ENCODE measurements around the gene MCTS1.
"Not testable (repeated sequence)": the region's sequence is repeated elsewhere in the genome, so short reads cannot be mapped to it uniquely, and the experiment has no call there.

Gene MCTS1
- 15.3 to 26.7 reads per million in 2 donors for total RNA-seq

- DNase-seq, result peak; percentile 46 to 97 (median 71)
These were observed at the start of gene MCTS1 for GRCh38 chrX:120603707-120604360. MCTS1 (plus strand) TSS chrX:120604101; CDS start chrX:120604237, 136 bp downstream.

- no peak for DNase-seq
These were observed 47.6 kb upstream of the MCTS1 start for GRCh38 chrX:120556251-120556650.

GRCh38 chrX:120559804-120560203 lies 44.1 kb upstream of the MCTS1 start:
- DNase-seq, result peak in 1 of 5 experiments; percentile 43

- peak in 2 of 5 experiments; percentile 4 to 69 for DNase-seq
These were observed 43.5 kb upstream of the MCTS1 start for GRCh38 chrX:120560405-120560841.

- peak; percentile 74 to 97 (median 87) for DNase-seq
These were observed 42.9 kb upstream of the MCTS1 start, which contains the start of gene CUL4B for GRCh38 chrX:120560842-120561633. CUL4B (minus strand) TSS chrX:120560962; CDS start chrX:120560638, 324 bp downstream.

GRCh38 chrX:120561634-120562568 lies 42.0 kb upstream of the MCTS1 start:
- DNase-seq, result no peak

GRCh38 chrX:120562569-120562926 lies 41.4 kb upstream of the MCTS1 start:
- no peak for DNase-seq

GRCh38 chrX:120564925-120565324 lies 39.0 kb upstream of the MCTS1 start:
- DNase-seq, result no peak

- no peak for DNase-seq
These were observed 37.1 kb upstream of the MCTS1 start for GRCh38 chrX:120566817-120567216.

- no peak for DNase-seq
These were observed 35.9 kb upstream of the MCTS1 start for GRCh38 chrX:120568035-120568434.

- DNase-seq, result no peak
These were observed 35.3 kb upstream of the MCTS1 start for GRCh38 chrX:120568609-120569008.

- DNase-seq, result no peak
These were observed 33.8 kb upstream of the MCTS1 start for GRCh38 chrX:120570011-120570600.

- DNase-seq, result not testable (repeated sequence)
These were observed 30.1 kb upstream of the MCTS1 start for GRCh38 chrX:120573806-120574205.

GRCh38 chrX:120575379-120576114 lies 28.4 kb upstream of the MCTS1 start:
- DNase-seq, result no peak

- DNase-seq, result no peak
These were observed 18.2 kb upstream of the MCTS1 start for GRCh38 chrX:120585702-120586101.

GRCh38 chrX:120604361-120604782 lies 471 bp downstream of the MCTS1 start:
- peak in 3 of 5 experiments; percentile 10 to 75 (median 13) for DNase-seq

GRCh38 chrX:120612086-120612485 lies 8.2 kb downstream of the MCTS1 start:
- no peak for DNase-seq

- no peak for DNase-seq
These were observed 10.9 kb downstream of the MCTS1 start for GRCh38 chrX:120614816-120615215.

GRCh38 chrX:120617996-120618630 lies 14.2 kb downstream of the MCTS1 start:
- DNase-seq, result no peak

GRCh38 chrX:120625371-120625770 lies 21.5 kb downstream of the MCTS1 start:
- DNase-seq, result no peak
